CD4-positive, alpha-beta T cell treated with Interleukin-1 beta for 1 hour (primary cell): Measurements from ENCODE around the gene CBX4.

Experiments
- DNase-seq, 2 donors: peaks; one replicate each; pipeline ENCODE4 v3.0.0-alpha.2; 2020 to 2022

Gene CBX4

DNA sequence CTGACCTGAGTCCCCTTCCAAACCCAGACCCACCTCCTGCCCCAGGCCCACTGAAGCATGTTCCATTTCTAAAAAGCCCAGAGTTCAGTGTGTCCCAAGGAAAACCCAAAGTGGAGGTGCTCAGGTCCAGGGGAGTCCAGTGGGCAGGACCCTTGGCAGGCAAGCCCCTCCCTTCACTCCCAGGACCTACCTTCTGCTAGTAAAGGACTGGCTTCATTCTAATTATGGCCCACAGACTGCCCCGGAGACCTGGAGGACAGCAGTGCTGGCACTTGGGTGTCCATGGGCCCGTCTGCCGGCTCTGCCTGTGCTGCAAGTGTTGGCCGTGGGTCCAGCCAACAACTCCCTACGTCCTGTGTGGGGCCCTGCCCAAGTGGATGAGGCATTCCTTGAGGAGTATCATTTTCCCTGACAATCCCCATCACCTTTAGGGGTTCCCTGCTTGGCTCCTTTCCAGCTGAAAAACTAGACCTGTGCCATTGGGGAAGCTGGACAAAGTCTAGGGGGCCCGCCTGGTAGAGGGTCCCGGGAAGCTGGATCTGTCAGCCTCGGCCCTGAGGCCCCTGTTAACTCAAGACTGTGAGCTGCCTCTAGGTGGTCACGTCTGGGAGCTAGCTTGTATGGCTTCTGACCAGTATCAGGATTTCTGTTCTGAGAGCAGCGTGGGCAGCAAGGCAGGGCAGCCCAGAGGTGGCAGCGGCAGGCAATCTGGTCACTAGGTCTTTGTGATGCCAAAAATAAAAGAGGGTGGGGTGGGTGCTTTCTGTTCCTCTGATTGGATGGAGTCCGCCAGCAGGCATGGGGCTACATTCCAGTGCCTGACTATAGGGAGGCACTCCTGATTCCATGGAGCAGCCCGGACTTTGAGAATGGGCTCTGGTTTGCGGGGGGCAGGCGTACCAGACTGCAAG is 53.1 kb downstream of the CBX4 start:
- no peak for DNase-seq

GRCh38 chr17:79785017-79785899 is 54.0 kb downstream of the CBX4 start:
- DNase-seq: no peak

GRCh38 chr17:79784353-79785016 is 54.8 kb downstream of the CBX4 start:
- no peak for DNase-seq

DNA sequence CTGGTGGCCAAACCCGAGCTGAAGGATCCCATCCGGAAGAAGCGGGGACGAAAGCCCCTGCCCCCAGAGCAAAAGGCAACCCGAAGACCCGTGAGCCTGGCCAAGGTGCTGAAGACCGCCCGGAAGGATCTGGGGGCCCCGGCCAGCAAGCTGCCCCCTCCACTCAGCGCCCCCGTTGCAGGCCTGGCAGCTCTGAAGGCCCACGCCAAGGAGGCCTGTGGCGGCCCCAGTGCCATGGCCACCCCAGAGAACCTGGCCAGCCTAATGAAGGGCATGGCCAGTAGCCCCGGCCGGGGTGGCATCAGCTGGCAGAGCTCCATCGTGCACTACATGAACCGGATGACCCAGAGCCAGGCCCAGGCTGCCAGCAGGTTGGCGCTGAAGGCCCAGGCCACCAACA is 55.3 kb downstream of the CBX4 start:
- DNase-seq: no peak
